Mesenchymal stem cell (in vitro differentiated cells and primary cell): Measurements from ENCODE around the gene CPE.

ENCODE experiments used
- DNase-seq: peaks from one replicate; pipeline ENCODE4 v3.0.0-alpha.2; 2013
- H2AFZ ChIP-seq: one replicate; pipeline ENCODE4 v1.6.1; 2013; ENCODE audit warnings: low read depth, mild to moderate bottlenecking, control low read depth, inconsistent platforms, low read length, moderate library complexity
- H2AK5ac ChIP-seq: 2 replicates; pipeline ENCODE4 v1.6.1; 2013; ENCODE audit warnings: low read length, moderate library complexity, mild to moderate bottlenecking, inconsistent platforms; ENCODE audit not compliant: severe bottlenecking
- H2BK120ac ChIP-seq: one replicate; pipeline ENCODE4 v1.6.1; 2013; ENCODE audit warnings: low read depth, mild to moderate bottlenecking, inconsistent platforms, low read length, moderate library complexity
- H2BK12ac ChIP-seq, 2 experiments: one replicate each; pipeline ENCODE4 v1.6.1; 2013; ENCODE audit warnings: inconsistent platforms in 2 of 2, low read length in 2 of 2, mild to moderate bottlenecking in 2 of 2, moderate library complexity in 2 of 2, control low read depth in 1 of 2
- H2BK15ac ChIP-seq: one replicate; pipeline ENCODE4 v1.6.1; 2013; ENCODE audit warnings: mild to moderate bottlenecking, low read depth, inconsistent platforms; ENCODE audit not compliant: poor library complexity, severe bottlenecking
- H2BK5ac ChIP-seq: 2 replicates; pipeline ENCODE4 v1.6.1; 2013; ENCODE audit warnings: low read depth, mild to moderate bottlenecking, low read length, control low read depth, inconsistent platforms; ENCODE audit not compliant: poor library complexity, severe bottlenecking
- H3K14ac ChIP-seq, 2 experiments: one replicate each; pipeline ENCODE4 v1.6.1; 2013; ENCODE audit warnings: inconsistent platforms in 2 of 2, low read length in 2 of 2, control low read depth in 1 of 2, mild to moderate bottlenecking in 1 of 2, moderate library complexity in 1 of 2
- H3K18ac ChIP-seq, 2 experiments: one replicate each; pipeline ENCODE4 v1.6.1; 2013; ENCODE audit warnings: inconsistent platforms in 2 of 2, low read length in 2 of 2, control low read depth in 1 of 2, low read depth in 1 of 2, mild to moderate bottlenecking in 1 of 2
- H3K23ac ChIP-seq, 2 experiments: one replicate each; pipeline ENCODE4 v1.6.1; 2013; ENCODE audit warnings: inconsistent platforms in 2 of 2, low read length in 2 of 2, mild to moderate bottlenecking in 2 of 2, moderate library complexity in 2 of 2, control low read depth in 1 of 2
- H3K27ac ChIP-seq: 2 replicates; pipeline ENCODE4 v1.5.1; 2013; ENCODE audit warnings: mild to moderate bottlenecking, moderate library complexity, low read length, control low read depth, inconsistent platforms; ENCODE audit not compliant: poor library complexity, severe bottlenecking
- H3K27me3 ChIP-seq, 2 experiments: 2 replicates each; pipeline versions ENCODE4 v1.6.1 to v1.7.0; 2013; ENCODE audit warnings: low read length in 2 of 2, mild to moderate bottlenecking in 2 of 2, moderate library complexity in 2 of 2, control low read depth in 1 of 2, inconsistent platforms in 1 of 2; ENCODE audit not compliant: control insufficient read depth in 1 of 2, insufficient read depth in 1 of 2
- H3K36me3 ChIP-seq, 2 experiments: 2 replicates each; pipeline versions ENCODE4 v1.6.1 to v1.7.0; 2013; ENCODE audit warnings: low read length in 2 of 2, control low read depth in 1 of 2, inconsistent platforms in 1 of 2, low read depth in 1 of 2, mild to moderate bottlenecking in 1 of 2; ENCODE audit not compliant: insufficient read depth in 2 of 2, control insufficient read depth in 1 of 2
- H3K4ac ChIP-seq, 2 experiments: one replicate each; pipeline ENCODE4 v1.6.1; 2013; ENCODE audit warnings: inconsistent platforms in 2 of 2, low read length in 2 of 2, mild to moderate bottlenecking in 2 of 2, moderate library complexity in 2 of 2, control low read depth in 1 of 2, low read depth in 1 of 2
- H3K4me1 ChIP-seq: 2 replicates; pipeline ENCODE4 v1.6.1; 2013; ENCODE audit warnings: low read depth, low read length, control low read depth; ENCODE audit not compliant: control insufficient read depth, insufficient read depth
- H3K4me2 ChIP-seq: 2 replicates; pipeline ENCODE4 v1.6.1; 2013; ENCODE audit warnings: low read length, mild to moderate bottlenecking, inconsistent platforms; ENCODE audit not compliant: poor library complexity, severe bottlenecking
- H3K4me3 ChIP-seq, 2 experiments: 2 replicates each; pipeline versions ENCODE4 v1.5.1 to v1.7.0; 2013; ENCODE audit warnings: low read length in 2 of 2, mild to moderate bottlenecking in 2 of 2, control low read depth in 1 of 2, low read depth in 1 of 2; ENCODE audit not compliant: insufficient read depth in 1 of 2
- H3K79me1 ChIP-seq: replicated peaks from 2 replicates; pipeline ENCODE4 v1.6.1; 2013; ENCODE audit warnings: mild to moderate bottlenecking, control low read depth, low read length, inconsistent platforms; ENCODE audit not compliant: poor library complexity, severe bottlenecking
- H3K9ac ChIP-seq: 2 replicates; pipeline ENCODE4 v1.7.0; 2013; ENCODE audit warnings: mild to moderate bottlenecking, low read length, moderate library complexity
- H3K9me3 ChIP-seq: 2 replicates; pipeline ENCODE4 v1.7.0; 2013; ENCODE audit warnings: mild to moderate bottlenecking, low read length; ENCODE audit not compliant: control insufficient read depth
- H4K8ac ChIP-seq: one replicate; pipeline ENCODE4 v1.6.1; 2013; ENCODE audit warnings: inconsistent platforms, mild to moderate bottlenecking, low read length, moderate library complexity
- H4K91ac ChIP-seq: one replicate; pipeline ENCODE4 v1.6.1; 2013; ENCODE audit warnings: mild to moderate bottlenecking, low read length, inconsistent platforms
- WGBS: methylation state at CpG from one replicate; pipeline ENCODE4 v1.1.7; 2013; ENCODE audit warnings: mixed read lengths; 5-methylcytosine and 5-hydroxymethylcytosine counted together

CPE gene

GRCh38 chr4:165347647-165348569, 30.9 kb upstream of the CPE start:
- no peaks in the 10 kb centered on the region for H3K27me3 ChIP-seq
- WGBS: 79% methylated on average over 3 of the region's 3 CpGs

DNA sequence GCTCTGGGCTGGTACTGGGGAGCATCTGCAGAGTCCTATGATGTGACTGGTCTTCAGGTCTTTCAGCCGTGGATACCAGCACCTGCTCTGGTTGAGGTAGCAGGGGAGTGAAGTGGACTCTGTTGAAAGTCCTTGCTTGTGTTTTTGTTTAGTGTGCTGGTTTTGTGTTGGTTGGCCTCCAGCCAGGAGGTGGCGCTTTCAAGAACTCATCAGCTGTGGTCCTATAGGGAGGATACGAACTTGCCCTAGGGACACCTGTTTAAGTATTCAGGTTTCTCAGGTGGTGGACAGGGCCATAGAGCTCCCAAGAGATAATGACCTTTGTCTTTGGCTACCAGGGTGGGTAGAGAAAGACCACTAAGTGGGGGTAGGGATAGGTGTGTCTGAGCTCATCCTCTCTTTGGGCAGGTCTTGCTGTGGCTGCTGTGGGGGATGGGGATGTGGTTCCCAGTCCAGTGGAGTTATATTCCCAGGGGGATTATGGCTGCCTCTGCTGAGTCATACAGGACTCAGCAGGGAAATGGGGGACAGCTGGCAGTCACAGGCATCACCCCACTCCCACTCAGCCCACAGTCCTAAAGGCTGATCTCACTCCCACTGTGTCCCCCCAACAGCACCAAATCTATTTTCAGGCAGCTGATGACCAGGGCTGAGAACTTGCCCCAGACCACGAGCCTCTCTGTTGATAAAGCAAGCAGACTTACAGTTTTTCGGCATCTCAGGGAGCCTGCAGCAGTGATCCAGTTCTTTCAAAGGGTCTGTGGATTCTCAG, 27.3 kb upstream of the CPE start:
- 96% methylated on average over 5 of the region's 5 CpGs for WGBS
- H2AFZ ChIP-seq: no peak overlapping the region
- no peak overlapping the region for H4K91ac ChIP-seq

More at GRCh38 chr4:165347647-165348569, 30.9 kb upstream of the CPE start:
- Histone ChIP-seq H3K36me3 (peaks cover 0 to 12% of the 10 kb centered on the region in 2 experiments), H3K4ac (no peak overlapping the region), H2BK120ac (no peak overlapping the region), H4K91ac (no peak overlapping the region), H2AFZ (no peak overlapping the region), H2AK5ac (no peak overlapping the region), H2BK5ac (no peak overlapping the region), H3K79me1 (no peaks in the 10 kb centered on the region), H3K4me2 (no peak overlapping the region), H3K4me3 (no peak overlapping the region), H3K14ac (no peak overlapping the region), H3K4me1 (no peaks in the 10 kb centered on the region), H3K18ac (no peak overlapping the region), H3K27ac (no peak overlapping the region), H3K9me3 (no peaks in the 10 kb centered on the region), H3K23ac (no peak overlapping the region), H4K8ac (no peak overlapping the region), H2BK15ac (no peak overlapping the region), H2BK12ac (no peak overlapping the region), H3K9ac (no peak overlapping the region)
- no peak for DNase-seq

DNA sequence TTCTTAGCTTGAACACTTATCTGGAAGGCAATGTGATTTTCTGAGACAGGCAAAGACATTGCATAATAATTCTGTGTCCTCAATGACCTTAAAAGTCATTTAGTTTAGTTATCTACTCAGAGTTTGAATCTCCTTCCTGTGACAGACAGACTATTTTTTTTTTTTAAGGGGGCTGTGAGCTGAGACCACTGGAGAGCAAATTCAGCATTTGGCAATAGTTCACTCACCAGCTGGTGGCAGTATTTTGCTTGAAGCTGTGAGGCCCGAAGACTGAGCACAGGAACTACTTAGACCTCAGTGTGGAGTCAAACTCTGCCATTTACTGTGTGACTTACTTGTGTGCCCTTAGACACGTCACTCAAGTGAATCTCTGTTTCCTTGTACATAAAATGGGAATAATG, 22.9 kb upstream of the CPE start:
- no peak overlapping the region for H2AFZ ChIP-seq
- no peak overlapping the region for H3K27ac ChIP-seq
- H2BK12ac ChIP-seq: no peak overlapping the region
- no peak overlapping the region for H3K14ac ChIP-seq
- H3K9me3 ChIP-seq: no peaks in the 10 kb centered on the region
- H3K4me3 ChIP-seq: no peak overlapping the region
- no peak overlapping the region for H2BK5ac ChIP-seq
- no peaks in the 10 kb centered on the region for H3K36me3 ChIP-seq
- H2AK5ac ChIP-seq: no peak overlapping the region
- H2BK15ac ChIP-seq: no peak overlapping the region
- H4K8ac ChIP-seq: no peak overlapping the region
- H4K91ac ChIP-seq: no peak overlapping the region
- no peak overlapping the region for H3K4ac ChIP-seq
- no peak overlapping the region for H3K23ac ChIP-seq
- H3K4me1 ChIP-seq: no peaks in the 10 kb centered on the region
- H3K9ac ChIP-seq: peak overlapping the region; percentile 5
- no peak overlapping the region for H2BK120ac ChIP-seq
- 13% methylated on average over 1 of the region's 2 CpGs for WGBS
- H3K18ac ChIP-seq: no peak overlapping the region
- no peak overlapping the region for H3K4me2 ChIP-seq
- no peaks in the 10 kb centered on the region for H3K79me1 ChIP-seq
- no peaks in the 10 kb centered on the region for H3K27me3 ChIP-seq
- peak; percentile 66 for DNase-seq

More for the DNA sequence above, 27.3 kb upstream of the CPE start:
- H4K8ac ChIP-seq: no peak overlapping the region
- H3K23ac ChIP-seq: no peak overlapping the region
- no peaks in the 10 kb centered on the region for H3K27me3 ChIP-seq
- H3K18ac ChIP-seq: no peak overlapping the region
- H3K4me1 ChIP-seq: no peaks in the 10 kb centered on the region
- no peak overlapping the region for H3K27ac ChIP-seq
- H3K4me3 ChIP-seq: no peak overlapping the region
- H3K9me3 ChIP-seq: no peaks in the 10 kb centered on the region
- no peak overlapping the region for H2BK120ac ChIP-seq
- H3K36me3 ChIP-seq: no peaks in the 10 kb centered on the region
- H2AK5ac ChIP-seq: no peak overlapping the region
- H2BK15ac ChIP-seq: no peak overlapping the region
- H2BK12ac ChIP-seq: no peak overlapping the region
- no peak overlapping the region for H3K4ac ChIP-seq
- DNase-seq: no peak
- H3K79me1 ChIP-seq: no peaks in the 10 kb centered on the region
- no peak overlapping the region for H3K14ac ChIP-seq
- H3K4me2 ChIP-seq: no peak overlapping the region
- no peak overlapping the region for H2BK5ac ChIP-seq
- no peak overlapping the region for H3K9ac ChIP-seq

- H3K27me3 ChIP-seq: no peaks in the 10 kb centered on the region
- no peak overlapping the region for H3K27ac ChIP-seq
- peak overlapping the region; percentile 6 for H3K9ac ChIP-seq
- H2AK5ac ChIP-seq: no peak overlapping the region
- no peak overlapping the region for H3K4ac ChIP-seq
- no peak overlapping the region for H2BK12ac ChIP-seq
- H3K79me1 ChIP-seq: no peaks in the 10 kb centered on the region
- H3K23ac ChIP-seq: no peak overlapping the region
- WGBS: no CpG with 5 or more reads among the region's 2 CpGs
- DNase-seq: peak; percentile 64
- no peak overlapping the region for H2BK5ac ChIP-seq
- no peak overlapping the region for H2AFZ ChIP-seq
- H3K14ac ChIP-seq: no peak overlapping the region
- H3K36me3 ChIP-seq: no peaks in the 10 kb centered on the region
- H3K4me2 ChIP-seq: no peak overlapping the region
- H3K4me3 ChIP-seq: no peak overlapping the region
- no peaks in the 10 kb centered on the region for H3K9me3 ChIP-seq
- no peak overlapping the region for H2BK120ac ChIP-seq
- no peak overlapping the region for H3K18ac ChIP-seq
- no peak overlapping the region for H2BK15ac ChIP-seq
- no peak overlapping the region for H4K91ac ChIP-seq
- no peaks in the 10 kb centered on the region for H3K4me1 ChIP-seq
- no peak overlapping the region for H4K8ac ChIP-seq
Observed at GRCh38 chr4:165359506-165359905, 19.3 kb upstream of the CPE start.
